ENCODE measurements around the gene SLC6A15. TPM values are rescaled to one million over a fixed set of nuclear protein-coding genes. Genes with fewer than 3 reads are reported as not detected.

SLC6A15 gene
- total and polyA plus RNA-seq, 2 experiments from 2014 or later, result 2.2 to 6.2 TPM

- H3K27me3 ChIP-seq, result no peaks in the 10 kb centered on the region
- no peak overlapping the region for H3K4me3 ChIP-seq
- no peaks in the 10 kb centered on the region for H3K4me1 ChIP-seq (ENCODE audit: insufficient read depth)
- H3K36me3 ChIP-seq (replicated peaks; ENCODE audit: insufficient read depth, low read depth), result no peaks in the 10 kb centered on the region
- no peak for DNase-seq (ENCODE audit: low spot score)
- no peak overlapping the region for H3K27ac ChIP-seq
- H3K79me2 ChIP-seq, result no peaks in the 10 kb centered on the region
- WGBS (ENCODE audit: low lambda C conversion rate, missing lambda C conversion rate), result 88% methylated on average over 4 of the region's 4 CpGs
- no peak overlapping the region for H2AFZ ChIP-seq
- H3K4me2 ChIP-seq, result no peak overlapping the region
- H3K9me2 ChIP-seq (replicated peaks; ENCODE audit: insufficient read depth), result no peaks in the 10 kb centered on the region
- no peaks in the 10 kb centered on the region for H4K20me1 ChIP-seq (ENCODE audit: insufficient read depth, poor library complexity, severe bottlenecking)
- no peak for TF ChIP-seq EZH2phosphoT487 (IDR thresholded peaks at IDR 0.05; ENCODE audit: low read depth, severe bottlenecking, unreplicated experiment)
- no peak for TF ChIP-seq EZH2 (IDR thresholded peaks at IDR 0.05; ENCODE audit: borderline replicate concordance)
- no peak for TF ChIP-seq CTCF (IDR thresholded peaks at IDR 0.05; ENCODE audit: poor library complexity)
- no peaks in the 10 kb centered on the region for H3K9me3 ChIP-seq (ENCODE audit: low read depth)
Observed at GRCh38 chr12:84814664-84815245, 97.8 kb downstream of the SLC6A15 start.

- no peak for TF ChIP-seq CTCF (IDR thresholded peaks at IDR 0.05; ENCODE audit: poor library complexity)
- no peak for TF ChIP-seq EZH2 (IDR thresholded peaks at IDR 0.05; ENCODE audit: borderline replicate concordance)
- no peak for TF ChIP-seq EZH2phosphoT487 (IDR thresholded peaks at IDR 0.05; ENCODE audit: low read depth, severe bottlenecking, unreplicated experiment)
- no peaks in the 10 kb centered on the region for H3K36me3 ChIP-seq (replicated peaks; ENCODE audit: insufficient read depth, low read depth)
- H3K4me2 ChIP-seq, result no peak overlapping the region
- no peaks in the 10 kb centered on the region for H3K9me2 ChIP-seq (replicated peaks; ENCODE audit: insufficient read depth)
- no peaks in the 10 kb centered on the region for H3K4me1 ChIP-seq (ENCODE audit: insufficient read depth)
- no peak overlapping the region for H2AFZ ChIP-seq
- 83% methylated on average over 1 of the region's 1 CpG for WGBS (ENCODE audit: low lambda C conversion rate, missing lambda C conversion rate)
- H3K4me3 ChIP-seq, result no peak overlapping the region
- H3K27ac ChIP-seq, result no peak overlapping the region
- H4K20me1 ChIP-seq (ENCODE audit: insufficient read depth, poor library complexity, severe bottlenecking), result no peaks in the 10 kb centered on the region
- no peaks in the 10 kb centered on the region for H3K9me3 ChIP-seq (ENCODE audit: low read depth)
- DNase-seq (ENCODE audit: low spot score), result no peak
- no peaks in the 10 kb centered on the region for H3K27me3 ChIP-seq
- H3K79me2 ChIP-seq, result no peaks in the 10 kb centered on the region
Observed at GRCh38 chr12:84813780-84814663, 98.6 kb downstream of the SLC6A15 start.

GRCh38 chr12:84811291-84811690 lies 101.3 kb downstream of the SLC6A15 start:
- H4K20me1 ChIP-seq (ENCODE audit: insufficient read depth, poor library complexity, severe bottlenecking), result no peaks in the 10 kb centered on the region
- no peak for TF ChIP-seq EZH2 (IDR thresholded peaks at IDR 0.05; ENCODE audit: borderline replicate concordance)
- TF ChIP-seq CTCF (IDR thresholded peaks at IDR 0.05; ENCODE audit: poor library complexity), result no peak
- no peak for TF ChIP-seq EZH2phosphoT487 (IDR thresholded peaks at IDR 0.05; ENCODE audit: low read depth, severe bottlenecking, unreplicated experiment)
- no peak overlapping the region for H2AFZ ChIP-seq
- H3K9me2 ChIP-seq (replicated peaks; ENCODE audit: insufficient read depth), result no peaks in the 10 kb centered on the region
- H3K27me3 ChIP-seq, result no peaks in the 10 kb centered on the region
- no peaks in the 10 kb centered on the region for H3K4me1 ChIP-seq (ENCODE audit: insufficient read depth)
- DNase-seq (ENCODE audit: low spot score), result no peak
- no peak overlapping the region for H3K4me3 ChIP-seq
- no peaks in the 10 kb centered on the region for H3K36me3 ChIP-seq (replicated peaks; ENCODE audit: insufficient read depth, low read depth)
- H3K79me2 ChIP-seq, result no peaks in the 10 kb centered on the region
- no peak overlapping the region for H3K27ac ChIP-seq
- no peak overlapping the region for H3K4me2 ChIP-seq
- WGBS (ENCODE audit: low lambda C conversion rate, missing lambda C conversion rate), result 62% methylated on average over 3 of the region's 3 CpGs
- H3K9me3 ChIP-seq (ENCODE audit: low read depth), result no peaks in the 10 kb centered on the region
